Subcutaneous adipose tissue (tissue), 4 donors: ENCODE results near the gene IL23R. TPM values are rescaled to one million over a fixed set of nuclear protein-coding genes. Genes with fewer than 3 reads are reported as not detected.

Source experiments
- total RNA-seq, 4 donors: library from RNA; depleted of rRNA; stranded (reverse); fragments of >200 nt; gene quantifications; one replicate each; pipeline ENCODE4 v1.1.0, GENCODE V29; 2016
- TF ChIP-seq, protein P1 (sequence below): fragments of 450-650 bp; IDR thresholded peaks from one replicate; pipeline ENCODE4 v1.5.1; 2016; ENCODE audit warnings: low read depth, mild to moderate bottlenecking, control low read depth, antibody characterized with exemption, moderate library complexity

The IL23R gene, protein sequence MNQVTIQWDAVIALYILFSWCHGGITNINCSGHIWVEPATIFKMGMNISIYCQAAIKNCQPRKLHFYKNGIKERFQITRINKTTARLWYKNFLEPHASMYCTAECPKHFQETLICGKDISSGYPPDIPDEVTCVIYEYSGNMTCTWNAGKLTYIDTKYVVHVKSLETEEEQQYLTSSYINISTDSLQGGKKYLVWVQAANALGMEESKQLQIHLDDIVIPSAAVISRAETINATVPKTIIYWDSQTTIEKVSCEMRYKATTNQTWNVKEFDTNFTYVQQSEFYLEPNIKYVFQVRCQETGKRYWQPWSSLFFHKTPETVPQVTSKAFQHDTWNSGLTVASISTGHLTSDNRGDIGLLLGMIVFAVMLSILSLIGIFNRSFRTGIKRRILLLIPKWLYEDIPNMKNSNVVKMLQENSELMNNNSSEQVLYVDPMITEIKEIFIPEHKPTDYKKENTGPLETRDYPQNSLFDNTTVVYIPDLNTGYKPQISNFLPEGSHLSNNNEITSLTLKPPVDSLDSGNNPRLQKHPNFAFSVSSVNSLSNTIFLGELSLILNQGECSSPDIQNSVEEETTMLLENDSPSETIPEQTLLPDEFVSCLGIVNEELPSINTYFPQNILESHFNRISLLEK
- not detected for total RNA-seq

DNA sequence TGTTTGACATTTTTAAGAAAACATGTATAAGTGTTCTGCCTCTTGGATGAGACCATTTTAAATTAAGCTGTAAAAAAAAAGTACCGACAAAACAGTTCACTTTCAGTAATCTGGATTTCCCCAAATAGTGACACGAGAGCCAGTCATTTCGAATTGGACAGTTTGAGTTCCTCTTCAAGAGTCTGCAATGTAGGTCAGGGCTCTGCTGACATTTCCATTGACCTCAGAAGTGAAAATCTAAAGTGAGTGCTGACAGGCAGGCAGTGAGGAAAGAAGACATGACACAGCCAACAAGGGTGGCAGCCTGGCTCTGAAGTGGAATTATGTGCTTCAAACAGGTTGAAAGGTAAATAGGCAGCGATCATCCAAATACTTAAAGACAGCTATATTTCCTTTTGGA lies at the start of gene IL23R:
Gene IL23R, plus strand, starts transcription at position 259 of the 400 bp plus-strand sequence. CDS start 1,667 bp downstream, outside the sequence.
- TF ChIP-seq, protein P1, sequence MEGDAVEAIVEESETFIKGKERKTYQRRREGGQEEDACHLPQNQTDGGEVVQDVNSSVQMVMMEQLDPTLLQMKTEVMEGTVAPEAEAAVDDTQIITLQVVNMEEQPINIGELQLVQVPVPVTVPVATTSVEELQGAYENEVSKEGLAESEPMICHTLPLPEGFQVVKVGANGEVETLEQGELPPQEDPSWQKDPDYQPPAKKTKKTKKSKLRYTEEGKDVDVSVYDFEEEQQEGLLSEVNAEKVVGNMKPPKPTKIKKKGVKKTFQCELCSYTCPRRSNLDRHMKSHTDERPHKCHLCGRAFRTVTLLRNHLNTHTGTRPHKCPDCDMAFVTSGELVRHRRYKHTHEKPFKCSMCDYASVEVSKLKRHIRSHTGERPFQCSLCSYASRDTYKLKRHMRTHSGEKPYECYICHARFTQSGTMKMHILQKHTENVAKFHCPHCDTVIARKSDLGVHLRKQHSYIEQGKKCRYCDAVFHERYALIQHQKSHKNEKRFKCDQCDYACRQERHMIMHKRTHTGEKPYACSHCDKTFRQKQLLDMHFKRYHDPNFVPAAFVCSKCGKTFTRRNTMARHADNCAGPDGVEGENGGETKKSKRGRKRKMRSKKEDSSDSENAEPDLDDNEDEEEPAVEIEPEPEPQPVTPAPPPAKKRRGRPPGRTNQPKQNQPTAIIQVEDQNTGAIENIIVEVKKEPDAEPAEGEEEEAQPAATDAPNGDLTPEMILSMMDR = no peak

DNA sequence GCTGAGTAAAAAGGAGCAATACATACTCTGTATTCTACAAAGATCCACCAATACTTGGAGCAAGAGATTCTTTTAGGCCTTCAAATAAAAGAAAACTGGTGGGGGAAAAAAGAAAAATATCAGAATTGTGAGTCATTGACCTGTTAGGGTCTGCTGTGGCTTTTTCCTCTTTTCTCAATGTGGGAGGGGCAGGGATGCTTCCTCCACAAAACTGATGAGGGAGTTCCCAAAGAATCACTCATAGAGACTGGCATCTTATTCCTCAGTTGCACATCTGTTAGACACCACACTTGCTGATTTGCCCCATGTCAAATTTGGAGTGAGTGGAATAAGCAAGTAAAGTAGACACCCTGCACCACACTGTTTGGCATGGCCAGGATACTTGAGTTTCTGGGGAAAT lies 48.1 kb upstream of the IL23R start:
- TF ChIP-seq, protein P1 = no peak

DNA sequence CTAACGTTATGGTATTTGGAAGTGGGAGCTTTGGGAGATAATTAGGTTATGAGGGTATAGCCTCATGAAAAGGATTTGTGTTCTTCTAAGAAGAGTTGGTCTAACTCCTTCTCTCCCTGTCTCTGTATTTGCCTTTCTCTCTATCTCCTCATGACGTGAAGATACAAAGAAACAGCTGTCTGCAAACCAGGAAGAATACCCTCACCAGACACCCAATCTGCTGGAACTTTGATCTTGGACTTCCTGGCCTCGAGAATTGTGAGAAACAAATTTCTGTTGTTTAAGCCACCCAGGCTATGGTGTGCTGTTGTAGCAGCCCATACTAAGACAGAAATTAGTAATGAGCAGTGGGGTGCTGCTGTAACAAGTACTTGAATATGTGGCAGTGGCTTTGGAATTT lies 47.6 kb upstream of the IL23R start:
- TF ChIP-seq, protein P1 = no peak

DNA sequence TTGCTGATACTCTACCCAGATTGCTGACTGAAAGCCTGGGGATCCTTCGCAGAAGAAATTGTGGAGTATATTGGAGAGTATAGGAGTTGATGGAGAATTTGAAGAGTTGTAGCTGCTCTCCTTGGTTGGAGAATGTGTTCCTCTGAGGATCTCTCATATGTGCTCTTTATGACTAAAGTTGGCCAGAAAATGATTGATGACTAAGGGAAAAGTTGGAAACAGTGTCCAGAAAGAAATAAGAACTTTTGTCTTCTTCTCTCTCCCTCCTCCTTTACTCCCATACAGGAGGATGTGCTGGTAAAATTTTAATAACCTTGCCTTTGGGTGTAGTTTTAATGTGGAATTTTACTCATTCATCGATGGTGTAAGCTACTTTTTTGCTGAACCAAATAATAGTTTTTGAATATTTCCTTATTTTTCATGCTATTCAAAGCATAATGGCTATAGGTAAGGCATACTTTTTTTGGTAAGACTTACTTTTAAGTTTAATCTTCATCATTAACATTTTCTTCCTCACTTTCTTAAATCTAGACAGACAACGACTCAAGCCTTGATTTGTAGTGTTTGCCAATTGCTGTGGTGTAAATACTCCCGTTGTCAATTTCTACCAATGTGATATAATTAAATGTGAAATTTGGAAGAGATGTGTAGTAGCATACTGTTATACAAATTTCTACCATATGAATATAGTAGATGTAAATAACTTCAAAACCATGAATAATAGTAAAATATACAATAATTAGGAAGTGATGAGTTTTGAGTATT lies 45.2 kb upstream of the IL23R start:
- TF ChIP-seq, protein P1 = no peak

DNA sequence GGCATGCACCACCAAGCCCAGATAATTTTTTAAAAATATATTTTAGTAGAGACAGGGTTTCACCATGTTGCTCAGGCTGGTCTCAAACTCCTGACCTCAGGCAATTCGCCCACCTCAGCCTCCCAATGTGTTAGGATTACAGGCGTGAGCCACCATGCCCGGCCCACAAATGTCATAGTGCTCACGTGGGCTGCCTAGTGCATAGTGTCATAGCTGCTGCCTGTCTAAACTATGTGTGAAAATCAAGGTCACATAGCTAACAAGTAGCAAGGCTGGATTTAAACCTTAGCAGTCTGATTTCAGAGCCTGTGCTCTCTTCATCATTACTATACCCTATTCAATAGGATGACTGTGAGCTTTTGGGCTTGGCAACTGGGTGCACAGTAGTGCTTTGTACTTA lies 41.8 kb upstream of the IL23R start:
- TF ChIP-seq, protein P1 = no peak

DNA sequence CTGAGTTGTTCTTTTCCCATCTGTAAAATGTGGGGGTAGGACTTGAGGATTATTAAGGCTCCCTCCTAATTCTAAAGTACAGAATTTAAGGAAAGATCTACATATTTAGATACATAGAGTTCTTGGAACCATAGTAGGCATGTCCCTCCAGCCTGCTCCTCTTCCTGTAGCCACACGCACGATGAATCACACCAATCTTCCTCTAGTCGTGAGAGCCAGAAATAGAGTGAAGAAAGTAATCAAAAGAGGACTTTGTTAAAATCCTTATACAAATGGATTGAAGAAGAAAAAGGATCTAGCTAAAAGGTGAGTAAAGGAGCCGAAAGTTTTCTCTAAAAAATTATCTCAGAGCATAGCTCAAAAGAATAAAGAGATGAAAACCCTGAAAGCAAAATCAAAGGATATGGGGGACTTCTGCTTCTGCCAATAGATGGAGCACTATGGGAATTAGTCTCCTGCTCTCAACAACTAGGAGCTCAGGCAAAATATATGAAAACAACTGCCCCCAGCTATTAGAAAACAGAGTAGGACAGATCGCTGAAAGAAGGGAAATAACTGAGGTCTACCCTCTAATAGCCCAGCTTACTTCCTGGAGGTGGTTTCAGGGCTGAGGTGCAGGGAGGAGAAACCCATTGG lies 40.0 kb upstream of the IL23R start:
- TF ChIP-seq, protein P1 = no peak
